NCI-H2196 treated with DMSO at 0.1 percent for 48 hours (cell line): ENCODE data around the gene SDR42E2.
"Not testable (repeated sequence)": the region's sequence is repeated elsewhere in the genome, so short reads cannot be mapped to it uniquely, and the experiment has no call there.

Source experiments
- DNase-seq: peaks from one replicate; lab custom pipeline; 2025; ENCODE audit not compliant: unreplicated experiment; lab: John Stamatoyannopoulos, UW

The SDR42E2 gene

GRCh38 chr16:22161999-22162655 lies at the start of gene SDR42E2:
Gene SDR42E2, plus strand, starts transcription at chr16:22162506. Its CDS starts 3,077 bp downstream, at chr16:22165583.
- DNase-seq, result no peak

- DNase-seq, result no peak
These were observed 46.1 kb upstream of the SDR42E2 start for GRCh38 chr16:22116095-22116700.

DNA sequence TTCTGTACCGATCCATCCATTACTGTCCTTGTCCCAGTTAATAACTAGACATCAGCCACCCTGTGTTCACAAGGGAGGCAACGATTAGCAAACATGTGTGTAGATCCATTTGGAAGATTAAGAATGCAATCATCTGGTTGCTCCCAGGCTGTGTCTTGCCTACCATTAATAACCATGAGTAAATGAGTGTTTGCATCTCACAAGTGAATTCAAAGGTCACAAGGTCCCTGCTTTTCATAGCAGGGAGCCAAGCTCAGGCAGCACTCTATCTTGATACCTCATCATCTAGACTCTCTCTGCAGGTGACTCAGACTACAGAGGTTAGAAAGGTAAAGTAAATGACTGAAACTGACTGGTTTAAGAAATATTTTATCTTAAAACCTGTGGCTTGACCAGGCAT lies 44.7 kb upstream of the SDR42E2 start:
- DNase-seq, result no peak

DNA sequence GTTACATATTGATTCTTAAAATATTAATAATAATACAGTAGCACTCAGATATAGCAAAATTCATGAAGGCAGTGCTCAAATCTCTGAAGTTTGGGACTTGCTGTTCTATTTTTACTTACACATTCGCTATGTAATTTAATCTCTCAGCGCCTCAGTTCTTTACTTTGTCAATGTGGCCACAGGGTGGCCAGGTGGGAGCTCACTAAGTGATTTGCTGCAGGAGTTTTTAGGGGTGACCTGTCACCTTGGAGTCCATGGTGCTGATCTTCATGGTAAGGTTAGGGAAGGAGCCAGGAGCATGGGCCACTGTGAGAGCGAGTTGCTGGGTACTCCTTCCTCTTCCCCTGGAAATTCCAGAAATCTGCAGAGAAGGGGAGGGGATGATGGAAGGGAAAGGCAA lies 41.9 kb upstream of the SDR42E2 start:
- DNase-seq, result no peak

DNA sequence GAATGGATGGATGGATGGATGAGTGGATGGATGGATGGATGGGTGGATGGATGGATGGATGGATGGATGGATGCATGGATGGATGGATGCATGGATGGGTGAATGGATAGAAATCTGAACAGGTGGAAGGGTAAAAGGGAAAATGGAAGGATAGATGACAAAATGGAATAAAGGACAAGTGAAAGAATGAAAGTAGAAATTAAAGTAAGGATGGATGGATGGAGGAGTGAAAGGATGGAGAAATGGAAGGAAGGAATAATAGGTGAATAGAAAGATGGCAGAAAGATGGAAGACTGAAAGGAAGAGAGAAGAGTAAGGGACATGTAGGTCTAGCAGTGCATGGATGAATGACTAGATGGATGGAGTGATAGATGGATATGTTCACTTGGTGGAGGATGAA lies 40.1 kb upstream of the SDR42E2 start:
- DNase-seq, result no peak

DNA sequence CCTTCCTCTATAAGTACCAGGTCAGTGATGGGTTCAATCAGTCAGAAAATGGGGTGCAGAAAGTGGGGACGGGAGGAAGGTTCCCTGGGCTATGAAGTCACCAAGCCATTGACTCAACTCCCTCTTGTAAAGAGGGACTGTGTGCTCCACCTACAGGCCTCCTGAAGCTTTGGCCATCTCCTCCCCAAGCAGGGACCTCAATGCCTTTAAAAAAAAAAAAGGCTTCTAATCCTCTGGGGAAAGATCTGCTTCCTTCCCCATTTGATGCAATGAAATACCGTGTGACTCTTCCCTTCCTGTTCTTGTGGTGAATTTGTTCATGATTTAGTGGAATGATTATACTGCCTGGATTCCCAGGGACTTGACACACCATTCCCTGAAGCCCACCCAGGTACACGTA lies 39.2 kb upstream of the SDR42E2 start:
- no peak for DNase-seq

DNA sequence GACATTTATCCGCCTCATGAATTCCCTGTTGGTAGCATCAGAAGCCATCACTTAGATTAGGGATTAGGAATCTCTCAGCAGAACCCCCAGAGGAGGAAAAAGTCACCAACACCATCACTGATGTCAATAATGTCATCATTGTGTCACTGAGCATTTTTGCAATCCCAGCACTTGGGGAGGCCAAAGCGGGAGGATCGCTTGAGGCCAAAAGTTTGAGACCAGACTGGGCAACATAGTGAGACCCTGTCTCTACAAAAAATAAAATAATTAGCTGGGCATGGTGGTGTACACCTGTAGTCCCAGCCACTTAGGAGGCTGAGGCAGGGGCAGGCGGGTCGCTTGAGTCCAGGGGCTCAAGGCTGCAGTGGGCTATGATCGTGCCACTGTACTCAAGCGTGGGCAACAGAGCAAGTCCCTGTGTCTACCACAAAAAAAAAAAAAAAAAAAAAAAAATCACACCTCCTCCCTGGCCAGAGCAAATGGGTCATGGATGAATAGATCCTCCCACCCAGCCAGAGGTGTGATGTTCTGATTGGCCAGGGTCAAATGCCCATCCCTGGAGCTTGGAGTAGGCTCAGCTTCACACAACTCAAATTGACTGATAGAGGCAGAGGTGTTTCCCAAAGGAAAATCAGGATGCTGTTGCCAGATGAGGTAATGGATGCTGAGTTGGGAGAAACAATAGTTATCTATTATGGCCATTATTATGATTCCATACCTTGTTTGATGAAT lies 38.4 kb upstream of the SDR42E2 start:
- DNase-seq, result no peak

GRCh38 chr16:22124583-22125284 lies 37.6 kb upstream of the SDR42E2 start:
- DNase-seq, result no peak

- no peak for DNase-seq
These were observed 36.2 kb upstream of the SDR42E2 start for GRCh38 chr16:22126037-22126558.

DNA sequence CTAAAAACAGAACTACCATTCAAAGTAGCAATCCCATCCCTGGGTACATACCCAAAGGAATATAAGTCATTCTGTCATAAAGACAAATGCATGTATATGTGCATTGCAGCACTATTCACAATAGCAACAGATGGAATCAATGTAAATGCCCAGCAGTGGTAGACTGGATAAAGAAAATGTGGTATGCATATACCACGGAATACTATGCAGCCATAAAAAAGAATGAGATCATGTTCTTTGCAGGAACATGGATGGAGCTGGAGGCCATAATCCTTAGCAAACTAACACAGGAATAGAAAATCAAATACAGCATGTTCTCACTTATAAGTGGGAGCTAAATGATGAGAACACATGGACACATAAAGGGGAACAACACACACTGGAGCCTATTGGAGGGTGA lies 33.8 kb upstream of the SDR42E2 start:
- not testable (repeated sequence) for DNase-seq

DNA sequence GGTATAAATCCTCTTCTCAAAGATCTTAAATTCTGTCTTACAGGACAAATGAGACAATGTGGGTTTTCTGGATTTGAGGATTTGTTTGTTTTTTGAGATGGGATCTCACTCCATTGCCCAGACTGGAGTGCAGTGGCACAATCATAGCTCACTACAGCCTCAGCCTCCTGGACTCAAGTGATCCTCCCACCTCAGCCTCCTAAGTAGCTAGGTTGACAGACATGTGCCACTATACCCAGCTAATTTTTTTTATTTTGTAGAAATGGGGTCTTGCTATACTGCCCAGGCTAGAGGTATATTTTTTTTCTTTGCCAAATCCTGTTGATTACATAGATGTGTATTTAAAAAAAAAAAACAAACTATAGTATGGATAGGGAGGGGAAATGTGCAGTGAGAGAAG lies 31.8 kb upstream of the SDR42E2 start:
- no peak for DNase-seq

DNA sequence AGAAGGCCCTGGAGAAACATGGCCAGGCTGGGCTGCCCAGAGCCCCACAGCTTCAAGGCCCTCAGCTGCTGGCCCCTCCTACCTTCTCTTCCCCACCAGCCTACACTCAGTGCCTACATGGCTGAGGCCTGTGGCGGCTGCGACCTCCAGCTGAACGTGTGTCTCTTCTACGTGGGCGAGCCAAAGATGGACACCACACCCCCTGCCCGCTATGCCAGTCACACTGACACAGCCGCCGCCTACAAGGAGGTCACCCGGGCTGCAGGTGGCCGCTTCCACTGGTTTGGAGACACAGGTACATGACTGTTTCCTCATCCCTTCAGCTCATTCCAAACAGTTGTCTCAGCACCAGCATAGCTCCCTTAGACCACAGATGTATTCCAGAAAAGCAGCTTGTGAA lies 29.5 kb upstream of the SDR42E2 start:
- DNase-seq, result no peak

GRCh38 chr16:22138482-22138881 lies 23.8 kb upstream of the SDR42E2 start:
- DNase-seq, result no peak

DNA sequence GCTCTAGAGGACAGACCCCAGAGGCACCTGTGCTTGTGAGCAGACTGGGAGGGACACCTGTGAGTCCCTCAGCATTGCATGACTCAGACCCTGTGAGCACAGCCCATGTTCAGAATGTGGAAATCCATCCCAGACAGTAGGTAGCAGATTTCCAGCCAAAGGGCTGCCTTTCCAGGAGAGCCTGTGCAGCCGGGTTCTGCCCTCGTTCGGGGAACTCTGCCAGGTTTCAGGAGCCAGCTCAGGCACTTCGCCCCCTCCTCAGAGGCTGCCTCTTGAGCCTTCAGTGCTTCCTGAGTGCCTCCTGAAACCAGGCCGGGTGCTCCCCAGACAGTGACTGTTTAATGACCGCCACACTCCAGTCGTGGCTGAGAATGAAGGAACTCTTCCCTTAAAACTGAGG lies 23.3 kb upstream of the SDR42E2 start:
- DNase-seq, result no peak

DNA sequence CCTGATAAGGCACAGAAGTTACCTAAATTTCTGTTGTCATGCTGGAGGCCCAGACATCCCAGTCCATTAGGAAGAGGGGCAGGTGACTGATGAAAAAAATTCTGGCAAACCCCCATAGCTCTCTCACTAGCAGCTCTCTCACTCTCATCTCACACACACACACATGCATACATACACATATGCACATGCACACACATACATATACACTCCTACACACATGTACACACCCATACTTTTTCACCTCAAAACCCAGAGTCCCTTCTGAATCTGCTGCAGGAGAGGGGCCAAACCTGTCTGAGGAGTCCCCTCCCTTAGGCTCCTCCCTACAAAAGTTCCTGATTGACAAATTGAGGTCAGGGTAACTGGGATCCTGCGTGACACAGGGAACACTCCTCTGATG lies 22.6 kb upstream of the SDR42E2 start:
- DNase-seq, result no peak

DNA sequence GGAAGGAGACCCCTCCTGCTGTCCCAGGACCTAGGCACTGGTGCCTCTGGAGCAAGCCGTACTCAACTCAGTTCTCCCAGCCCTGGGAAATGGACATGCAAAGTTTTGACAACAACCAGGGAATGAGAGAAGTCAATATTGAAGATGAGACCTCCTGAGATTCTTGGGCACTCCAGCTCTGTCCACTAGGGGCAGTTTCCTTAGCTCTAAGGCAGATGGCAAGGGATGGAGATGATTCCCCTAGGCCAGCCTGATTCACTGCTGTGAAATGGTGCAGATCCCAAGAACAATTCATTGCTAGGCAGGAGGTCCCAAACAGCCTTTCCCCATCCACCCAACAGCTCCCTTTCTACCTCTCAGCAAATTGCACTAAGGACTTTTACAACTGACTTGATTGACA lies 20.5 kb upstream of the SDR42E2 start:
- DNase-seq, result no peak

- no peak for DNase-seq
These were observed 17.8 kb upstream of the SDR42E2 start for GRCh38 chr16:22144520-22144919.

DNA sequence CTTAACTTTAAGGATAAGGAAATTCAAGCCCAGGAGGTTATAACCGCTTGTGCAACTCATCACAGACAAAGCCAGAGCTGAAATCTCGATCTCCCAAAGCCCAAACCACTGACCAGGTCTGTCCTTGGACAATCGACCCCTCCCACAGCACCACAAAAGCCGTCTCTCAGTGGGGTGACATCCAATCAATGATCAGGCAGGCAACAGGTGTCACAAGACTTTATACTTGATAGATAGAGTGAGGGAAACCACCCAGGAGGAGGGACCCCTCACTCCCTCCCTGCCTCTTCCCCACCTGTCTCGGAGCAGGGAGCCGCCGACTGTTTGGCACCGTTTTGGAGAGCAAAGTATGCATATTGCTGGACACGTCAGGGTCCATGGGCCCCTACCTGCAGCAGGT lies 14.5 kb upstream of the SDR42E2 start:
- no peak for DNase-seq

GRCh38 chr16:22151246-22151998 lies 10.9 kb upstream of the SDR42E2 start:
- no peak for DNase-seq

DNA sequence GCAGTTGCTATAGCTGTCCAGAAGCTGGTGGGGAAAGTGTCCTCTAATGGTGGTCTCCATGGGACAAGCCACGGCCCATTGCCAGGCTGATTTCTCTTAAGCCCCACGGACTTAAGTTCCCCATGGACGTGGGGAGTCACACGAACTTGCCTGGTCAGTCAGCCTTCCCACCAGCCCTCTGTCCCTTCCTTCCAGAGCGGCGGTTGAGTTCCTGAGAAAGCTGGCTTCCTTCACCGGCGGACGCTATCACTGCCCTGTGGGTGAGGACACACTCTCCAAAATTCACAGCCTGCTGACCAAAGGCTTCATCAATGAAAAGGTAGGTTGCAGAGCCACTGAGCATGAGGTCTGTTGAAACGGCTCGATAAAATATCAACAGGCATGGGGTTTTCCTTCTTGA lies 10.0 kb upstream of the SDR42E2 start:
- DNase-seq, result no peak

GRCh38 chr16:22153078-22153477 lies 9.2 kb upstream of the SDR42E2 start:
- not testable (repeated sequence) for DNase-seq
